H1 (cell line): Measurements from ENCODE around the gene REXO5. TPM values are rescaled to one million over a fixed set of nuclear protein-coding genes. Genes with fewer than 3 reads are reported as not detected.

Experiments used
- CTCF ChIA-PET: fragments of 300-600 bp; sonication (Branson Sonifier 250); formaldehyde crosslinking; loops from one replicate; lab custom pipeline; 2021; ENCODE audit not compliant: partially characterized antibody; lab: Charles Lee
- POLR2A ChIA-PET: fragments of 300-600 bp; sonication (Branson Sonifier 250); formaldehyde crosslinking; loops from one replicate; lab custom pipeline; 2021; ENCODE audit warnings: inconsistent platforms; ENCODE audit not compliant: partially characterized antibody; lab: Charles Lee
- DNase-seq, 2 experiments: peaks; one replicate each; pipeline versions ENCODE4 v3.0.0 to v3.0.0-alpha.2; 2010 to 2022; ENCODE audit warnings: low spot score in 2 of 2, low read depth in 1 of 2, mixed read lengths in 1 of 2
- FAIRE-seq: peaks from 2 replicates; lab custom pipeline; 2011; peaks lifted over from hg19 to GRCh38; lab: Jason Lieb, UNC
- H2AFZ ChIP-seq: 2 replicates; pipeline ENCODE4 v1.8.1; 2012; ENCODE audit warnings: low read length, inconsistent platforms
- H2AK5ac ChIP-seq: 2 replicates; pipeline ENCODE4 v1.6.1; 2013; ENCODE audit warnings: low read depth, low read length
- H2BK120ac ChIP-seq: replicated peaks from 2 replicates; pipeline ENCODE3; 2013; ENCODE audit warnings: low read depth, low read length, inconsistent platforms
- H2BK12ac ChIP-seq: 2 replicates; pipeline ENCODE4 v1.6.1; 2013; ENCODE audit warnings: low read depth, low read length
- H2BK15ac ChIP-seq: 2 replicates; pipeline ENCODE4 v1.6.1; 2013; ENCODE audit warnings: low read length
- H2BK20ac ChIP-seq: 2 replicates; pipeline ENCODE4 v1.6.1; 2013; ENCODE audit warnings: low read length
- H2BK5ac ChIP-seq: 2 replicates; pipeline ENCODE4 v1.6.1; 2013; ENCODE audit warnings: low read depth, low read length
- H3K14ac ChIP-seq: 2 replicates; pipeline ENCODE4 v1.6.1; 2013; ENCODE audit warnings: inconsistent platforms; ENCODE audit not compliant: insufficient read length
- H3K18ac ChIP-seq: 2 replicates; pipeline ENCODE4 v1.6.1; 2013; ENCODE audit warnings: low read length; ENCODE audit errors: extremely low read depth
- H3K23ac ChIP-seq: 2 replicates; pipeline ENCODE4 v1.6.1; 2013; ENCODE audit warnings: inconsistent platforms; ENCODE audit not compliant: insufficient read length
- H3K23me2 ChIP-seq: 2 replicates; pipeline ENCODE4 v1.6.1; 2013; ENCODE audit warnings: low read depth, low read length
- H3K27ac ChIP-seq: 2 replicates; pipeline ENCODE4 v1.6.1; 2011; ENCODE audit warnings: low read depth, low read length, inconsistent platforms
- H3K27me3 ChIP-seq, 4 experiments: replicated peaks in 1 of 4; 1 replicate in 1 of 4; 2 replicates in 3 of 4; pipeline versions ENCODE4 v1.6.1 to v1.8.1; 2011 to 2013; ENCODE audit warnings: low read length in 3 of 4, mild to moderate bottlenecking in 3 of 4, inconsistent platforms in 2 of 4, mixed read lengths in 2 of 4, moderate library complexity in 1 of 4; ENCODE audit not compliant: control insufficient read depth in 3 of 4, insufficient read depth in 3 of 4; ENCODE audit errors: extremely low read depth in 1 of 4
- H3K36me3 ChIP-seq, 4 experiments: 2 replicates each; pipeline versions ENCODE4 v1.6.1 to v1.8.1; 2011 to 2013; ENCODE audit warnings: mild to moderate bottlenecking in 4 of 4, low read length in 3 of 4, moderate library complexity in 2 of 4, control low read depth in 1 of 4, inconsistent platforms in 1 of 4; ENCODE audit not compliant: insufficient read depth in 4 of 4, control insufficient read depth in 2 of 4
- H3K4ac ChIP-seq: replicated peaks from 2 replicates; pipeline ENCODE3; 2013; ENCODE audit warnings: low read length, low read depth, mixed read lengths, inconsistent platforms; ENCODE audit not compliant: insufficient read length
- H3K4me1 ChIP-seq, 4 experiments: replicated peaks in 1 of 4; 1 replicate in 1 of 4; 2 replicates in 3 of 4; pipeline versions ENCODE4 v1.6.1 to v1.8.1; 2011 to 2013; ENCODE audit warnings: low read length in 3 of 4, inconsistent platforms in 2 of 4, mixed read lengths in 1 of 4; ENCODE audit not compliant: insufficient read depth in 4 of 4, control insufficient read depth in 3 of 4
- H3K4me2 ChIP-seq, 2 experiments: 2 replicates each; pipeline versions ENCODE4 v1.6.1 to v1.8.1; 2011 to 2013; ENCODE audit warnings: low read depth in 2 of 2, low read length in 2 of 2, control low read depth in 1 of 2, inconsistent platforms in 1 of 2, mild to moderate bottlenecking in 1 of 2; ENCODE audit not compliant: insufficient read depth in 1 of 2
- H3K4me3 ChIP-seq, 4 experiments: fragments of 200-600, 300-600 bp in 1 of 4; sonication (generic), shearing (Covaris generic), sonication (Bioruptor Twin) in 1 of 4; 2 replicates each; pipeline versions ENCODE4 v1.5.1 to v1.8.1; 2011 to 2016; ENCODE audit warnings: low read length in 4 of 4, low read depth in 3 of 4, control low read depth in 2 of 4, inconsistent platforms in 2 of 4, mild to moderate bottlenecking in 2 of 4, mixed read lengths in 1 of 4, moderate library complexity in 1 of 4; ENCODE audit not compliant: insufficient read depth in 2 of 4; ENCODE audit errors: extremely low read depth in 1 of 4
- H3K56ac ChIP-seq: replicated peaks from 2 replicates; pipeline ENCODE3; 2013; ENCODE audit warnings: low read depth, mild to moderate bottlenecking, mixed read lengths, low read length, inconsistent platforms; ENCODE audit not compliant: insufficient read length
- H3K79me1 ChIP-seq: 2 replicates; pipeline ENCODE4 v1.6.1; 2013; ENCODE audit warnings: low read depth, low read length, control low read depth
- H3K79me2 ChIP-seq, 2 experiments: 2 replicates each; pipeline versions ENCODE4 v1.6.1 to v1.8.1; 2012 to 2013; ENCODE audit warnings: low read length in 2 of 2, mild to moderate bottlenecking in 2 of 2, inconsistent platforms in 1 of 2; ENCODE audit not compliant: insufficient read depth in 2 of 2, control insufficient read depth in 1 of 2
- H3K9ac ChIP-seq, 4 experiments: replicated peaks in 1 of 4; 1 replicate in 1 of 4; 2 replicates in 3 of 4; pipeline versions ENCODE4 v1.6.1 to v1.8.1; 2011 to 2013; ENCODE audit warnings: low read depth in 3 of 4, low read length in 3 of 4, control low read depth in 2 of 4, mild to moderate bottlenecking in 2 of 4, moderate library complexity in 2 of 4, inconsistent platforms in 1 of 4; ENCODE audit errors: extremely low read depth in 1 of 4
- H3K9me3 ChIP-seq, 2 experiments: 2 replicates each; pipeline versions ENCODE4 v1.6.1 to v1.8.1; 2012 to 2013; ENCODE audit warnings: mild to moderate bottlenecking in 2 of 2, moderate library complexity in 2 of 2, control low read depth in 1 of 2, inconsistent platforms in 1 of 2, low read depth in 1 of 2, low read length in 1 of 2, mixed read lengths in 1 of 2; ENCODE audit not compliant: insufficient read depth in 2 of 2
- H4K20me1 ChIP-seq, 2 experiments: replicated peaks in 1 of 2; 2 replicates each; pipeline versions ENCODE3 to v1.8.1; 2011 to 2013; ENCODE audit warnings: inconsistent platforms in 2 of 2, low read length in 2 of 2, mild to moderate bottlenecking in 1 of 2; ENCODE audit not compliant: insufficient read depth in 2 of 2, control insufficient read depth in 1 of 2
- H4K5ac ChIP-seq: 2 replicates; pipeline ENCODE4 v1.6.1; 2013; ENCODE audit warnings: low read length, low read depth, mixed read lengths, inconsistent platforms; ENCODE audit not compliant: insufficient read length
- H4K8ac ChIP-seq: 2 replicates; pipeline ENCODE4 v1.8.0; 2013; ENCODE audit warnings: mild to moderate bottlenecking, moderate library complexity, low read length, inconsistent platforms; ENCODE audit not compliant: insufficient read depth; ENCODE audit errors: extremely low read depth
- H4K91ac ChIP-seq: replicated peaks from 2 replicates; pipeline ENCODE3; 2013; ENCODE audit warnings: low read length, mixed read lengths, inconsistent platforms; ENCODE audit not compliant: insufficient read length
- BCL11A ChIP-seq, 2 experiments: IDR thresholded peaks; one replicate each; pipeline ENCODE4 v1.6.1; 2011; ENCODE audit warnings: low read depth in 2 of 2, low read length in 2 of 2, mild to moderate bottlenecking in 2 of 2
- CBX8 ChIP-seq: fragments of 300-800, 300-1000 bp; sonication (generic); IDR thresholded peaks from 2 replicates; pipeline ENCODE4 v1.7.1; 2016; ENCODE audit warnings: low read depth, low read length, borderline replicate concordance
- EZH2 ChIP-seq: fragments of 200-600 bp; sonication (generic); IDR thresholded peaks from 2 replicates; pipeline ENCODE4 v1.7.1; 2012; ENCODE audit warnings: low read depth, mild to moderate bottlenecking, moderate library complexity, low read length, inconsistent platforms; ENCODE audit not compliant: severe bottlenecking
- GABPA ChIP-seq: IDR thresholded peaks from 2 replicates; pipeline ENCODE4 v1.6.1; 2011; ENCODE audit warnings: mild to moderate bottlenecking, low read length, moderate library complexity, borderline replicate concordance; ENCODE audit not compliant: insufficient read depth
- KDM1A ChIP-seq: fragments of 200-600, 300-600 bp; sonication (generic); IDR thresholded peaks from 2 replicates; pipeline ENCODE4 v1.7.1; 2016; ENCODE audit warnings: mild to moderate bottlenecking, low read length, borderline replicate concordance
- KDM5A ChIP-seq: fragments of 200-600 bp; IDR thresholded peaks from 2 replicates; pipeline ENCODE4 v1.7.1; 2012; ENCODE audit warnings: mild to moderate bottlenecking, low read length, inconsistent platforms, mixed read lengths
- POLR2A ChIP-seq, 2 experiments: IDR thresholded peaks; 1 replicate in 1 of 2; 2 replicates in 1 of 2; pipeline ENCODE4 v1.6.1; 2011; ENCODE audit warnings: low read depth in 2 of 2, low read length in 2 of 2, mild to moderate bottlenecking in 2 of 2; ENCODE audit errors: control extremely low read depth in 1 of 2
- SIN3A ChIP-seq, 2 experiments: IDR thresholded peaks in 1 of 2; conservative IDR thresholded peaks in 1 of 2; 2 replicates each; pipeline ENCODE4 v1.6.1; 2011 to 2012; ENCODE audit warnings: low read length in 2 of 2, improper control_type of control experiment in 1 of 2, low read depth in 1 of 2, mild to moderate bottlenecking in 1 of 2
- SP1 ChIP-seq: IDR thresholded peaks from 2 replicates; pipeline ENCODE4 v1.6.1; 2011; ENCODE audit warnings: low read depth, low read length
- SP4 ChIP-seq: IDR thresholded peaks from 2 replicates; pipeline ENCODE4 v1.6.1; 2012; ENCODE audit warnings: low read length, inconsistent platforms
- TAF1 ChIP-seq: IDR thresholded peaks from 2 replicates; pipeline ENCODE4 v1.6.1; 2011; ENCODE audit warnings: mild to moderate bottlenecking, low read depth, low read length
- TBP ChIP-seq: IDR thresholded peaks from 2 replicates; pipeline ENCODE4 v1.6.1; 2011; ENCODE audit warnings: low read depth, low read length, improper control_type of control experiment
- TEAD4 ChIP-seq: IDR thresholded peaks from 2 replicates; pipeline ENCODE4 v1.6.1; 2012; ENCODE audit warnings: low read depth, low read length, inconsistent platforms, mixed read lengths
- ZNF274 ChIP-seq: IDR thresholded peaks from 2 replicates; pipeline ENCODE4 v1.7.0; 2012; ENCODE audit warnings: low read length, borderline replicate concordance; ENCODE audit errors: extremely low read depth
- WGBS, 2 experiments: shearing (Covaris generic) in 1 of 2; methylation state at CpG; one replicate each; pipeline versions ENCODE4 v1.1.6 to v1.1.7; 2013 to 2015; ENCODE audit warnings: low lambda C conversion rate in 2 of 2, mixed read lengths in 2 of 2, inconsistent platforms in 1 of 2, low coverage in 1 of 2, missing lambda C conversion rate in 1 of 2; ENCODE audit not compliant: insufficient replicate concordance in 2 of 2, insufficient coverage in 1 of 2, insufficient read length in 1 of 2; ENCODE audit errors: extremely low coverage in 1 of 2, missing lambda C conversion rate in 1 of 2; 5-methylcytosine and 5-hydroxymethylcytosine counted together
- polyA plus RNA-seq, 7 experiments: library from polyadenylated mRNA; depleted of rRNA in 3 of 7; stranded (reverse) in 5 of 7; unstranded in 2 of 7; fragments of >200 nt in 5 of 7; fragments of 200-250 nt in 2 of 7; gene quantifications; 1 replicate in 5 of 7; 2 replicates in 1 of 7; 4 replicates in 1 of 7; pipeline versions ENCODE4 v1.2.1 to v1.2.3, GENCODE V29; 2011 to 2013; ENCODE audit warnings: missing spikeins in 2 of 7, mixed read lengths in 2 of 7
- total RNA-seq: library from RNA; stranded (reverse); fragmentation: NEBNext Ultra II Directional; extraction: Animal tissue kit (Norgen Biotek cat#: 25700); gene quantifications from 2 replicates; pipeline ENCODE4 v1.2.1, GENCODE V29; 2021

Gene REXO5
- total and polyA plus RNA-seq, 2 of the 8 experiments (the other 6 are each of a cell fraction or from before 2014, with no cell fraction given) = 2.4 to 8.9 TPM

DNA sequence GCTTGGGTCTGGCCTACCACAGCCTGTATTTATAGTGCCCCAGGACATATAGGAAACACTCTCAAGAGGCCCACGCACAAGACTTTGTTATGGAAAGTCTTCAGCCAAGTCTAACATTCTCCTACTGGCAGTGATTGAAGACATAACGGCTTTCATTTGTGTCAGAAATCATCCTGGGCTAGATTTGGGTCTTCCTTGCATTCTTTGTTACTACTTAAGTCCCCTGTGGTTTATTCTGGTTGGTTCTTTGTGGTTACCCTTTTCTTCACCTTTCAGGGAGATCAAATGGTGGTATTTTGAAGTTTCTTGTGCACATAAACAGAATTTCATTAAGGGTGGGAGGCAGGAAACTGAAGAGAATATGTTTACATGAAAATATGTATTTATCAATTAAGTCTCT is 37.7 kb downstream of the REXO5 start:
- TF ChIP-seq SP4 = no peak
- no peak for TF ChIP-seq SP1
- no peak for TF ChIP-seq CBX8
- TF ChIP-seq BCL11A (IDR thresholded peaks at IDR 0.05; ENCODE audit: low read depth in 2 of 2, low read length in 2 of 2) = no peak
- no peak for TF ChIP-seq SIN3A (conservative IDR thresholded peaks at IDR 0.05 in 1 of 2, IDR thresholded peaks at IDR 0.05 in 1 of 2; ENCODE audit: low read depth in 1 of 2, low read length in 2 of 2)
- TF ChIP-seq TEAD4 = no peak
- TF ChIP-seq KDM1A = no peak
- TF ChIP-seq EZH2 = no peak
- TF ChIP-seq POLR2A (IDR thresholded peaks at IDR 0.05; ENCODE audit: control extremely low read depth in 1 of 2, low read depth in 2 of 2, low read length in 2 of 2) = no peak
- TF ChIP-seq TBP = no peak
- no peak for TF ChIP-seq TAF1
- TF ChIP-seq GABPA = no peak
- TF ChIP-seq ZNF274 = no peak
- no peak for TF ChIP-seq KDM5A
- Histone ChIP-seq H3K4me1 (no peaks in the 10 kb centered on the region), H3K18ac (no peak overlapping the region), H2AFZ (no peak overlapping the region), H3K9me3 (no peaks in the 10 kb centered on the region), H3K4me2 (no peak overlapping the region), H3K23ac (no peak overlapping the region), H4K91ac (no peak overlapping the region), H3K4ac (no peak overlapping the region), H3K27me3 (no peaks in the 10 kb centered on the region), H4K5ac (no peak overlapping the region), H2BK20ac (no peak overlapping the region), H2BK12ac (no peak overlapping the region), H3K79me2 (no peaks in the 10 kb centered on the region), H3K9ac (no peak overlapping the region), H4K20me1 (no peaks in the 10 kb centered on the region), H3K14ac (no peak overlapping the region), H4K8ac (no peak overlapping the region), H3K56ac (no peak overlapping the region), H3K23me2 (no peaks in the 10 kb centered on the region), H2AK5ac (no peak overlapping the region), H3K36me3 (peaks cover 2 to 10% (median 5%) of the 10 kb centered on the region in 4 experiments; a peak in 3 of 8 replicates), H3K79me1 (no peaks in the 10 kb centered on the region), H2BK5ac (no peak overlapping the region), H2BK15ac (no peak overlapping the region), H3K4me3 (no peak overlapping the region), H2BK120ac (no peak overlapping the region), H3K27ac (no peak overlapping the region)
- POLR2A ChIA-PET = interaction anchor here (1.3 kb wide), 1 partner anchor 11 kb away, joined by 3 read pairs; no protein-coding TSS in a partner anchor
- no peak for DNase-seq
- FAIRE-seq = no peak
- CTCF ChIA-PET = interaction anchor here (1.1 to 9.6 kb wide), 2 partner anchors 20 to 240 kb away, joined by 4 to 125 read pairs; no protein-coding TSS in a partner anchor
- 76% methylated on average over 2 of the region's 2 CpGs; no CpG with 5 or more reads in 1 of the 2 experiments for WGBS, 2 experiments
